GM21825 (cell line): ENCODE data around the gene NYAP2.

ENCODE experiments used
- ATAC-seq: cut with Tn5 transposase; IDR thresholded peaks from one replicate; pipeline ENCODE4 v1.9.1; 2021; ENCODE audit warnings: mild to moderate bottlenecking, moderate library complexity; ENCODE audit not compliant: unreplicated experiment

Gene NYAP2

GRCh38 chr2:225399504-225399903 lies at the start of gene NYAP2:
Gene NYAP2, plus strand, starts transcription at chr2:225399710. Its CDS starts 9,171 bp downstream, at chr2:225408881.
- no peak for ATAC-seq

- ATAC-seq, result no peak
Measured at GRCh38 chr2:225353579-225354085, 45.9 kb upstream of the NYAP2 start.

GRCh38 chr2:225354281-225354774 lies 45.2 kb upstream of the NYAP2 start:
- no peak for ATAC-seq

GRCh38 chr2:225355788-225356187 lies 43.7 kb upstream of the NYAP2 start:
- no peak for ATAC-seq

- ATAC-seq, result no peak
Measured at GRCh38 chr2:225366731-225367130, 32.8 kb upstream of the NYAP2 start.

GRCh38 chr2:225367482-225367881 lies 32.0 kb upstream of the NYAP2 start:
- no peak for ATAC-seq

- no peak for ATAC-seq
Measured at GRCh38 chr2:225378984-225379383, 20.5 kb upstream of the NYAP2 start.

GRCh38 chr2:225379856-225380255 lies 19.7 kb upstream of the NYAP2 start:
- ATAC-seq, result no peak

GRCh38 chr2:225381609-225382008 lies 17.9 kb upstream of the NYAP2 start:
- no peak for ATAC-seq

- ATAC-seq, result no peak
Measured at GRCh38 chr2:225398372-225398771, 1.1 kb upstream of the NYAP2 start.

GRCh38 chr2:225400060-225400511 lies 576 bp downstream of the NYAP2 start:
- no peak for ATAC-seq

- no peak for ATAC-seq
Measured at GRCh38 chr2:225400546-225401400, 1.3 kb downstream of the NYAP2 start.

GRCh38 chr2:225402210-225402776 lies 2.8 kb downstream of the NYAP2 start:
- ATAC-seq, result no peak

GRCh38 chr2:225411452-225411851 lies 11.9 kb downstream of the NYAP2 start:
- ATAC-seq, result no peak

GRCh38 chr2:225413786-225414185 lies 14.3 kb downstream of the NYAP2 start:
- no peak for ATAC-seq

GRCh38 chr2:225414902-225415301 lies 15.4 kb downstream of the NYAP2 start:
- no peak for ATAC-seq

GRCh38 chr2:225415341-225415740 lies 15.8 kb downstream of the NYAP2 start:
- no peak for ATAC-seq

- no peak for ATAC-seq
Measured at GRCh38 chr2:225415792-225416191, 16.3 kb downstream of the NYAP2 start.

- no peak for ATAC-seq
Measured at GRCh38 chr2:225416616-225417367, 17.3 kb downstream of the NYAP2 start.

- no peak for ATAC-seq
Measured at GRCh38 chr2:225419033-225419432, 19.5 kb downstream of the NYAP2 start.

- ATAC-seq, result no peak
Measured at GRCh38 chr2:225422145-225422544, 22.6 kb downstream of the NYAP2 start.
